HEK293T (cell line): ENCODE results near the gene PIK3R1.

ENCODE experiments used
- CTCF ChIA-PET: fragments of 350-600 bp; formaldehyde crosslinking; extraction: SDS; loops from one replicate; lab custom pipeline; 2021; ENCODE audit warnings: antibody characterized with exemption, inconsistent platforms; lab: Yijun Ruan, JAX
- POLR2A ChIA-PET: fragments of 350-600 bp; formaldehyde crosslinking; extraction: SDS; loops from one replicate; lab custom pipeline; 2020; ENCODE audit warnings: antibody characterized with exemption, inconsistent platforms; lab: Yijun Ruan, JAX
- DNase-seq: peaks from one replicate; pipeline ENCODE4 v3.0.0; 2012; ENCODE audit warnings: mixed read lengths; ENCODE audit errors: extremely low spot score
- ARNT ChIP-seq: fragments of 450-650 bp; IDR thresholded peaks from 2 replicates; pipeline ENCODE4 v1.6.1; 2017; ENCODE audit warnings: mild to moderate bottlenecking
- BHLHE40 ChIP-seq: fragments of 450-650 bp; IDR thresholded peaks from 2 replicates; pipeline ENCODE4 v1.6.1; 2016; ENCODE audit warnings: mild to moderate bottlenecking, moderate library complexity, borderline replicate concordance
- CTBP1 ChIP-seq: fragments of 450-650 bp; IDR thresholded peaks from 2 replicates; pipeline ENCODE4 v1.6.1; 2016; ENCODE audit warnings: borderline replicate concordance
- ELF4 ChIP-seq: fragments of 450-650 bp; IDR thresholded peaks from 2 replicates; pipeline ENCODE4 v1.6.1; 2017; ENCODE audit warnings: antibody characterized with exemption
- FOXA1 ChIP-seq: fragments of 450-650 bp; IDR thresholded peaks from 2 replicates; pipeline ENCODE4 v1.6.1; 2016; ENCODE audit warnings: mild to moderate bottlenecking
- FOXK2 ChIP-seq: fragments of 450-650 bp; IDR thresholded peaks from 2 replicates; pipeline ENCODE4 v1.6.1; 2016; ENCODE audit warnings: mild to moderate bottlenecking
- FOXM1 ChIP-seq: fragments of 450-650 bp; IDR thresholded peaks from 2 replicates; pipeline ENCODE4 v1.6.1; 2017; ENCODE audit warnings: mild to moderate bottlenecking, borderline replicate concordance
- HDGF ChIP-seq: fragments of 450-650 bp; IDR thresholded peaks from 2 replicates; pipeline ENCODE4 v1.6.1; 2017; ENCODE audit warnings: antibody characterized with exemption, borderline replicate concordance
- L3MBTL2 ChIP-seq: fragments of 450-650 bp; conservative IDR thresholded peaks from 2 replicates; pipeline ENCODE4 v1.6.1; 2016; ENCODE audit warnings: mild to moderate bottlenecking
- LEF1 ChIP-seq: fragments of 450-650 bp; IDR thresholded peaks from 2 replicates; pipeline ENCODE4 v1.6.1; 2017; ENCODE audit warnings: mild to moderate bottlenecking, borderline replicate concordance
- NFRKB ChIP-seq: fragments of 450-650 bp; IDR thresholded peaks from 2 replicates; pipeline ENCODE4 v1.6.1; 2016; ENCODE audit warnings: mild to moderate bottlenecking, moderate library complexity
- PKNOX1 ChIP-seq: fragments of 450-650 bp; IDR thresholded peaks from 2 replicates; pipeline ENCODE4 v1.6.1; 2016
- SP1 ChIP-seq: fragments of 450-650 bp; IDR thresholded peaks from 2 replicates; pipeline ENCODE4 v1.6.1; 2017
- SUZ12 ChIP-seq: fragments of 450-650 bp; IDR thresholded peaks from 2 replicates; pipeline ENCODE4 v1.6.1; 2016; ENCODE audit warnings: mild to moderate bottlenecking
- TARDBP ChIP-seq: fragments of 450-650 bp; IDR thresholded peaks from 2 replicates; pipeline ENCODE4 v1.6.1; 2016
- ZNF384 ChIP-seq: fragments of 450-650 bp; IDR thresholded peaks from 2 replicates; pipeline ENCODE4 v1.6.1; 2016

PIK3R1 gene

DNA sequence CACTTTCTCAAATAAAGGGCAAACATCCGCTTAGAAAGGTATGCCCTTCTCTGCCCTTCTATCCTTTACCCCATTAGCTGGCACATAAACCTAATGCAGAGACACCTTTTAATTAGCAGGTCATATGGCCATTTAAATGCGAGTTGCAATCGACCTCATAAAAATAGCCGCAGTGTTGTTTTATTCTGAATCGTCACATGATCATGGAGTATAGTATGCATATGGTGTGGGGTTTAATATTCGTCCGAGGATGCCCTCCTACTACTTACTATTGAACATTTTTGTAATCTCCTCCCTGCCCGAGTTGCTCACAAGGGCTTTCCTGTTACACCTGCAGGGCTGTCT is 72.0 kb downstream of the PIK3R1 start:
- ChIA-PET POLR2A (no interaction called here), CTCF (interaction anchor here (0.9 to 1.6 kb wide), 2 partner anchors 16 to 83 kb away, joined by 5 to 6 read pairs; no protein-coding TSS in a partner anchor)
- no peak for TF ChIP-seq FOXA1
- TF ChIP-seq TARDBP, result no peak
- no peak for TF ChIP-seq HDGF
- TF ChIP-seq ZNF384, result no peak
- DNase-seq, result no peak

- TF ChIP-seq SUZ12, result no peak
- CTCF ChIA-PET, result interaction anchor here (0.9 kb wide), 1 partner anchor 16 kb away, joined by 6 read pairs; no protein-coding TSS in a partner anchor
- DNase-seq, result peak; percentile 55
- POLR2A ChIA-PET, result interaction anchor here (0.7 to 1.1 kb wide), 2 partner anchors 167 to 369 kb away, joined by 3 to 4 read pairs; no protein-coding TSS in a partner anchor
These were observed 72.6 kb downstream of the PIK3R1 start for GRCh38 chr5:68287976-68288706.

GRCh38 chr5:68288707-68289134 is 73.2 kb downstream of the PIK3R1 start:
- TF ChIP-seq LEF1 (no peak), FOXK2 (no peak), HDGF (no peak), SP1 (no peak), FOXM1 (no peak), CTBP1 (no peak), TARDBP (no peak), L3MBTL2 (no peak), ARNT (no peak), PKNOX1 (no peak), FOXA1 (no peak), NFRKB (no peak), SUZ12 (no peak)
- DNase-seq, result peak; percentile 18
- ChIA-PET POLR2A (interaction anchor here (0.7 to 1.1 kb wide), 2 partner anchors 167 to 368 kb away, joined by 3 to 4 read pairs; no protein-coding TSS in a partner anchor), CTCF (no interaction called here)

DNA sequence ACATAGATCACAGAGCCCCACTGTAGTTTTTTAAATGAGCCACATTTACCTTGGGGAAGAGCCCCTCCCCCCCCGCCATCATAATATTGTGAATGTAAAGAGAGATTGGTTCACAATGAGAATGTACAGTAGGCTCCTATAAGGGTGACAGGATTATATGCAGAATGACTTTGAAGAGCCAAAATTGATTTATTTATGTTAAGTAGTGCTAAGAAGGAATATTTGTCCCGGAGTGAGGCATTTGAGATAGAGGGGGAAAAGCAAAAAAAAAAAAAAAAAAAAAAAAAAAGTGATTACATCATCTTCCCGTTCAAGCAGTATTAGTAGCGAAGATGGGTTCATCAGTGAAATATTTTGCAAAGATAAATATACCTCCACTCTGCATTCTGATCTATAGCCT is 73.9 kb downstream of the PIK3R1 start:
- ChIA-PET POLR2A (no interaction called here), CTCF (no interaction called here)
- peak; percentile 63 for TF ChIP-seq ZNF384
- no peak for TF ChIP-seq LEF1
- no peak for DNase-seq

GRCh38 chr5:68290260-68290674 is 74.7 kb downstream of the PIK3R1 start:
- DNase-seq, result no peak
- POLR2A ChIA-PET, result no interaction called here
- TF ChIP-seq TARDBP (no peak), CTBP1 (no peak), HDGF (no peak)
- CTCF ChIA-PET, result no interaction called here

- CTCF ChIA-PET, result no interaction called here
- DNase-seq, result no peak
- TF ChIP-seq ZNF384 (no peak), FOXA1 (no peak), L3MBTL2 (no peak), HDGF (no peak), SP1 (no peak), PKNOX1 (no peak), CTBP1 (no peak), TARDBP (no peak), ARNT (no peak), FOXM1 (no peak), BHLHE40 (no peak), NFRKB (no peak), ELF4 (no peak)
- POLR2A ChIA-PET, result no interaction called here
These were observed 75.3 kb downstream of the PIK3R1 start for GRCh38 chr5:68290847-68291246.

DNA sequence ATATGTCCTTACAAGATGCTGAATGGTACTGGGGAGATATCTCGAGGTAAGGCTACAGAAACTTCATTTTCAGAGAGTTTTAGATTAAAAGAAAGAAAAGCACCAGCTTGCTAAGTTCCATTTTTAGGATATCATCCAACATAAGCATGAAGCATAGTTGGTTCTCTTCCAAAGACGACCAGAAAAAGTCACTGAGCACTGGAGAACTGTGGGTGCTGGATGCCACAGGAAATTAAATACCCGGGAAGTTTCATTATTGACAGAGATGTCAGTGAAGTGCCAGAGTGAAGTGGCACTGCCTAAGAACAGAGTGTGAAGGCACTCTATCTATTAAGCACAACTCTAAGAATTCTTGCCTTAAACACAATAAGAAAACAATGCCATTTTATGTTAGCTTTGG is 76.8 kb downstream of the PIK3R1 start:
- CTCF ChIA-PET, result no interaction called here
- DNase-seq, result no peak
- POLR2A ChIA-PET, result no interaction called here
- TF ChIP-seq L3MBTL2 (no peak), ZNF384 (no peak), TARDBP (no peak), SP1 (no peak), BHLHE40 (no peak), FOXA1 (no peak), FOXK2 (no peak), LEF1 (no peak)

DNA sequence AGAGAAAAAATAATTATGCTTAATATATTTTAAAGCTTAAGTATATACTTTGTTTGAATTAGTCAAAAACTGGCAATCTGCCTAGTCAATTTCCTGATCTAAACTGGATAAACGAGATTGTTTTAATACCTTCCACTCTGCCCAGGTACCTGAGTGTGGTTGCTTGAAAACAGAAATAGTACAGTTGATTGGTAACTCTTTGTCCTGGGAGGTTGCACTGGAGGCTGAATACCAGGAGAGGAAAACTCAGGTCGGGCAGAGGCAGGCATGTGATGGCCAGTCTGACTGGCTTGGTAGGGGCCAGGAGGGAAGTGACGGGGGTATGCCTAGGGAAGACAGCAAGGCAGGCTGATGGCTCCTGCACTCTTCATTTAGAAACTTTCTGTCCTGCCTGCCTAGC is 80.2 kb downstream of the PIK3R1 start:
- no peak for DNase-seq
- TF ChIP-seq ELF4, result no peak
- TF ChIP-seq FOXA1, result no peak
- no peak for TF ChIP-seq SUZ12
- no peak for TF ChIP-seq PKNOX1
- TF ChIP-seq TARDBP, result no peak
- TF ChIP-seq L3MBTL2, result no peak
- TF ChIP-seq ARNT, result no peak
- TF ChIP-seq HDGF, result no peak
- TF ChIP-seq SP1, result no peak
- TF ChIP-seq NFRKB, result no peak
- POLR2A ChIA-PET, result no interaction called here
- CTCF ChIA-PET, result no interaction called here
